Measurements from ENCODE around the gene FLAD1. TPM values are rescaled to one million over a fixed set of nuclear protein-coding genes. Genes with fewer than 3 reads are reported as not detected.

Gene FLAD1
- total RNA-seq (10 to 100 TPM; 26.4 to 39.9 TPM), polyA plus RNA-seq (ENCODE audit: insufficient read length in 6 of 6) (10 to 100 TPM; 26.6 to 38.8 (median 30.2) TPM)
- long read RNA-seq, donor 1, transcript FLAD1-203 (8 exons, 1,730 nt), result major isoform, 7 of 8 reads
- long read RNA-seq, donor 1, partial matches to known transcripts, result 0 of 8 reads
- long read RNA-seq, donor 1, other reads (novel, unspliced or antisense), result 0 of 8 reads
- long read RNA-seq, donor 2, partial matches to known transcripts, result 5 of 13 reads
- long read RNA-seq, donor 2, other reads (novel, unspliced or antisense), result 0 of 13 reads
- long read RNA-seq, donor 3, transcript FLAD1-203 (8 exons, 1,730 nt), result major isoform, 6 of 8 reads
- long read RNA-seq, donor 3, partial matches to known transcripts, result 0 of 8 reads
- long read RNA-seq, donor 3, other reads (novel, unspliced or antisense), result 0 of 8 reads
- long read RNA-seq, donor 4, transcript FLAD1-203 (8 exons, 1,730 nt), result major isoform, 10 of 35 reads
- long read RNA-seq, donor 4, partial matches to known transcripts, result 12 of 35 reads
- long read RNA-seq, donor 4, other reads (novel, unspliced or antisense), result 11 of 35 reads
- long read RNA-seq, donor 5, transcript FLAD1-203 (8 exons, 1,730 nt), result major isoform, 5 of 6 reads
- long read RNA-seq, donor 5, partial matches to known transcripts, result 0 of 6 reads
- long read RNA-seq, donor 5, other reads (novel, unspliced or antisense), result 0 of 6 reads
- long read RNA-seq, donor 6, transcript FLAD1-203 (8 exons, 1,730 nt), result major isoform, 7 of 11 reads
- long read RNA-seq, donor 6, partial matches to known transcripts, result 0 of 11 reads
- long read RNA-seq, donor 6, other reads (novel, unspliced or antisense), result 0 of 11 reads
- long read RNA-seq, donor 7, partial matches to known transcripts, result 0 of 6 reads
- long read RNA-seq, donor 7, other reads (novel, unspliced or antisense), result 0 of 6 reads
- long read RNA-seq, donor 8, partial matches to known transcripts, result 0 of 3 reads
- long read RNA-seq, donor 8, other reads (novel, unspliced or antisense), result 0 of 3 reads
- long read RNA-seq, donor 9, result 0 reads
- long read RNA-seq, donor 10, transcript FLAD1-203 (8 exons, 1,730 nt), result major isoform, 24 of 46 reads
- long read RNA-seq, donor 10, partial matches to known transcripts, result 12 of 46 reads
- long read RNA-seq, donor 10, other reads (novel, unspliced or antisense), result 8 of 46 reads
- long read RNA-seq, donor 11, transcript FLAD1-203 (8 exons, 1,730 nt), result major isoform, 9 of 12 reads
- long read RNA-seq, donor 11, partial matches to known transcripts, result 0 of 12 reads
- long read RNA-seq, donor 11, other reads (novel, unspliced or antisense), result 0 of 12 reads
- long read RNA-seq, donor 12, partial matches to known transcripts, result 0 of 4 reads
- long read RNA-seq, donor 12, other reads (novel, unspliced or antisense), result 0 of 4 reads

GRCh38 chr1:154982897-154983648 lies at the start of gene FLAD1:
FLAD1 (plus strand) TSS chr1:154983344; CDS start chr1:154983695, 351 bp downstream.
- H3K4me3 ChIP-seq, result peak within 1 kb of the TSS; percentile 53 to 59
- peak; percentile 95 to 98 (median 96) for DNase-seq
- H3K27ac ChIP-seq, result peak within 1 kb of the TSS; percentile 59 to 71
- peaks cover 0 to 34% of the 10 kb centered on the region in 2 donors for H3K4me1 ChIP-seq
- peak; percentile 100 for ATAC-seq
- H3K36me3 ChIP-seq, result peaks cover 0 to 17% of the 10 kb centered on the region in 2 donors
- H3K27me3 ChIP-seq, result no peaks in the 10 kb centered on the region
- TF ChIP-seq CTCF (IDR thresholded peaks at IDR 0.05), result no peak
- intact Hi-C loops (cut with DNase I), result no loop called here
- H3K9me3 ChIP-seq, result no peaks in the 10 kb centered on the region

GRCh38 chr1:154934358-154934948 lies 48.7 kb upstream of the FLAD1 start:
- Histone ChIP-seq H3K9me3 (no peaks in the 10 kb centered on the region), H3K4me3 (no peak overlapping the region), H3K27me3 (no peaks in the 10 kb centered on the region), H3K4me1 (peaks cover 8 to 31% of the 10 kb centered on the region in 2 donors), H3K36me3 (peaks cover 0 to 18% of the 10 kb centered on the region in 2 donors), H3K27ac (no peak overlapping the region)
- ATAC-seq, result no peak
- intact Hi-C loops (cut with DNase I), result no loop called here
- TF ChIP-seq CTCF (IDR thresholded peaks at IDR 0.05), result no peak
- DNase-seq, result no peak

DNA sequence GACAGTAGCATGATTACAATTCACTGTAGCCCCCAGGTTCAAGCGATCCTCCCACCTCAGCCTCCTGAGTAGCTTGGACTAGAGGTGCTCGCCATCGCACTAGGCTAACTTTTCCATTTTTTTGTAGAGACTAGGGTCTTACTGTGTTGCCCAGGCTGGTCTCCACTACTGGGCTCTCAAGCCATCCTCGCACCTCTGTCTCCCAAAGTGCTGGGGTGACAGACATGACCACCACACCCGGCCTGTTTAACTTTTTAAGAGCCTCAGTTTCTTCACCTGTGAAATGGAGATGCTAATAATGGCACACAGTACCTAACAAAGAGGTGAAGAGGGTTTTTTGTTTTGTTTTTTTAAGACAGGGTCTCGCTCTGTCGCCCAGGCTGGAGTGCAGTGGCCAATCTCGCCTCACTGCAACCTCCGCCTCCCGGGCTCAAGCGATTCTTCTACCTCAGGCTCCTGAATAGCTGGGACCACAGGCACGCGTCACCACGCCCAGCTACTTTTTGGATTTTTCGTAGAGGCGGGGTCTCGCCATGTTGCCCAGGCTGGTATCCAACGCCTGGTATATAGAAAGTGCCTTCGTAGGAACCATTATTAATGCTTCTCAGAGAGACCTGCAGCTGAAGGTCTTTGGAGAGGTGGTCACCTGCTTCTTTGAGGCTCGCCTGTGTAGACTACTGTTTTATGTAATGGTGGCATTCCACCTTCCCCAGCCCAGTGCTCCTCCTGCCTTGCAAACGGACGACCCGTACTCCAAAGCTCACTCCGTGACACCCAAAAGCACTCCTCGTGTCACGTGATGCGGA lies 47.2 kb upstream of the FLAD1 start:
- H3K27me3 ChIP-seq, result no peaks in the 10 kb centered on the region
- intact Hi-C loops (cut with DNase I), result no loop called here
- TF ChIP-seq CTCF (IDR thresholded peaks at IDR 0.05), result no peak
- ATAC-seq (peak; percentile 1), DNase-seq (no peak)
- no peaks in the 10 kb centered on the region for H3K9me3 ChIP-seq
- peaks cover 8 to 31% of the 10 kb centered on the region in 2 donors for H3K4me1 ChIP-seq
- H3K36me3 ChIP-seq, result peaks cover 0 to 6% of the 10 kb centered on the region in 2 donors
- H3K27ac ChIP-seq, result peak overlapping the region; percentile 98 to 99
- peak overlapping the region; percentile 59 to 74 for H3K4me3 ChIP-seq

All from left lung (tissue), 14 donors.